ENCODE measurements around the gene TANGO6.
"Not testable (repeated sequence)": the region's sequence is repeated elsewhere in the genome, so short reads cannot be mapped to it uniquely, and the experiment has no call there.

The TANGO6 gene

DNA sequence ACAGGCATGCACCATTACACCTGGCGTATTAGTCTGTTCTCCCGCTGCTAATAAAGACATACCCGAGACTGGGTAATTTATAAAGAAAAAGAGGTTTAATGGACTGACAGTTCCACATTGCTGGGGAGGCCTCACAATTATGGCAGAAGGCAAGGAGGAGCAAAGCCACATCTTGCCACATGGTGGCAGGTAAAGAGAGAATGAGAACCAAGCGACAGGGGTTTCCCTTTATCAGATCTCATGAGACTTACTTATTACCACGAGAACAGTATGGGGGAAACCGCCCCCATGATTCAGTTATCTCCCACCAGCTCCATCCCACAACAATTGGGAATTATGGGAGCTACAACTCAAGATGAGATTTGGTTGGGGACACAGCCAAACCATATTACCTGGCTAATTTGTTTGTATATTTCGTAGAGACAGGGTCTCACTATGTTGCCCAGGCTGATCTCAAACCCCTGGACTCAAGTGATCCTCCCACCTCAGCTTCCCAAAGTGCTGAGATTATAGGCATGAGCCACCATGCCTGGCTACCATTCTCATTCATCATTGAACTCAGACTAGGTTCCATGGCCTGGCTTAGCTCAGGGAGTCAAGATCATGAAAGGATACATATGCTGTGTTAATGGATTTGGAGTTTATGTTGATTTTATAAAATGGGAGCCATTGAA, 147.0 kb downstream of the TANGO6 start:
- H3K27ac ChIP-seq (ENCODE audit: low read length), result not testable (repeated sequence)

DNA sequence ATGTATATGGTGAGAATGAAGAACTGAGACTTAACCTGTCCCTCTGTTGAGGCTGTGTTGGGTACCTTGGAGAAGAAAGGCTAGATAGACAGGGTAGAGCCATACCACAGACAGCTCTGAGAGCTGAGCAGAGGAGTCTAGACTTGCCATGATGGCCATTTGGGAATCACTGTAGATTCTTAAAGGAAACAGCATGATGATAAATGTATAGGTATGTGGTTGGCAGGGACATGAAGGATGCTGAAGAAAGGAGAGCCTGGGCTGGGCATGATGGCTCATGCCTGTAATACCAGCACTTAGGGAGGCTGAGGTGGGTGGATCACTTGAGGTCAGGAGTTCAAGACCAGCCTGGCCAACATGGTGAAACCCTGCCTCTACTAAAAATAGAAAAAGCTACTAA, 147.7 kb downstream of the TANGO6 start:
- H3K36me3 ChIP-seq (ENCODE audit: insufficient read depth, low read length), result no peaks in the 10 kb centered on the region
- DNase-seq, result no peak
- no peaks in the 10 kb centered on the region for H3K4me1 ChIP-seq (ENCODE audit: insufficient read depth, low read length)
- H3K79me2 ChIP-seq (ENCODE audit: insufficient read depth, low read length), result no peaks in the 10 kb centered on the region
- no peaks in the 10 kb centered on the region for H3K9me3 ChIP-seq (ENCODE audit: insufficient read depth, low read length, severe bottlenecking)
- H3K27me3 ChIP-seq (ENCODE audit: insufficient read depth, low read length, poor library complexity), result no peaks in the 10 kb centered on the region
- H2AFZ ChIP-seq (ENCODE audit: low read depth, low read length), result no peak overlapping the region
- ATAC-seq (ENCODE audit: insufficient read depth, low read depth), result no peak
- H3K4me2 ChIP-seq (ENCODE audit: insufficient read depth, low read length), result no peak overlapping the region
- no peak overlapping the region for H3K9ac ChIP-seq (ENCODE audit: low read depth, low read length)
- TF ChIP-seq, protein P1, sequence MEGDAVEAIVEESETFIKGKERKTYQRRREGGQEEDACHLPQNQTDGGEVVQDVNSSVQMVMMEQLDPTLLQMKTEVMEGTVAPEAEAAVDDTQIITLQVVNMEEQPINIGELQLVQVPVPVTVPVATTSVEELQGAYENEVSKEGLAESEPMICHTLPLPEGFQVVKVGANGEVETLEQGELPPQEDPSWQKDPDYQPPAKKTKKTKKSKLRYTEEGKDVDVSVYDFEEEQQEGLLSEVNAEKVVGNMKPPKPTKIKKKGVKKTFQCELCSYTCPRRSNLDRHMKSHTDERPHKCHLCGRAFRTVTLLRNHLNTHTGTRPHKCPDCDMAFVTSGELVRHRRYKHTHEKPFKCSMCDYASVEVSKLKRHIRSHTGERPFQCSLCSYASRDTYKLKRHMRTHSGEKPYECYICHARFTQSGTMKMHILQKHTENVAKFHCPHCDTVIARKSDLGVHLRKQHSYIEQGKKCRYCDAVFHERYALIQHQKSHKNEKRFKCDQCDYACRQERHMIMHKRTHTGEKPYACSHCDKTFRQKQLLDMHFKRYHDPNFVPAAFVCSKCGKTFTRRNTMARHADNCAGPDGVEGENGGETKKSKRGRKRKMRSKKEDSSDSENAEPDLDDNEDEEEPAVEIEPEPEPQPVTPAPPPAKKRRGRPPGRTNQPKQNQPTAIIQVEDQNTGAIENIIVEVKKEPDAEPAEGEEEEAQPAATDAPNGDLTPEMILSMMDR (IDR thresholded peaks at IDR 0.05; ENCODE audit: borderline replicate concordance, extremely low read depth, low read length, poor library complexity, severe bottlenecking), result no peak
- TF ChIP-seq EZH2 (IDR thresholded peaks at IDR 0.05; ENCODE audit: borderline replicate concordance, low read depth, low read length, severe bottlenecking), result no peak
- H3K27ac ChIP-seq (ENCODE audit: low read length), result no peak overlapping the region
- no peak overlapping the region for H3K4me3 ChIP-seq (ENCODE audit: low read depth in 1 of 2, low read length in 2 of 2)
- no peaks in the 10 kb centered on the region for H4K20me1 ChIP-seq (ENCODE audit: insufficient read depth, low read length)

More for the DNA sequence above, 147.0 kb downstream of the TANGO6 start:
- not testable (repeated sequence) for H3K9ac ChIP-seq (ENCODE audit: low read depth, low read length); ATAC-seq (ENCODE audit: insufficient read depth, low read depth); H3K4me2 ChIP-seq (ENCODE audit: insufficient read depth, low read length); H3K36me3 ChIP-seq (ENCODE audit: insufficient read depth, low read length); H3K9me3 ChIP-seq (ENCODE audit: insufficient read depth, low read length, severe bottlenecking); H3K79me2 ChIP-seq (ENCODE audit: insufficient read depth, low read length); H2AFZ ChIP-seq (ENCODE audit: low read depth, low read length); H3K4me3 ChIP-seq (ENCODE audit: low read depth in 1 of 2, low read length in 2 of 2); DNase-seq; H3K27me3 ChIP-seq (ENCODE audit: insufficient read depth, low read length, poor library complexity); H4K20me1 ChIP-seq (ENCODE audit: insufficient read depth, low read length); H3K4me1 ChIP-seq (ENCODE audit: insufficient read depth, low read length)
- TF ChIP-seq, protein P1 (IDR thresholded peaks at IDR 0.05; ENCODE audit: borderline replicate concordance, extremely low read depth, low read length, poor library complexity, severe bottlenecking), result peak; percentile 28

DNA sequence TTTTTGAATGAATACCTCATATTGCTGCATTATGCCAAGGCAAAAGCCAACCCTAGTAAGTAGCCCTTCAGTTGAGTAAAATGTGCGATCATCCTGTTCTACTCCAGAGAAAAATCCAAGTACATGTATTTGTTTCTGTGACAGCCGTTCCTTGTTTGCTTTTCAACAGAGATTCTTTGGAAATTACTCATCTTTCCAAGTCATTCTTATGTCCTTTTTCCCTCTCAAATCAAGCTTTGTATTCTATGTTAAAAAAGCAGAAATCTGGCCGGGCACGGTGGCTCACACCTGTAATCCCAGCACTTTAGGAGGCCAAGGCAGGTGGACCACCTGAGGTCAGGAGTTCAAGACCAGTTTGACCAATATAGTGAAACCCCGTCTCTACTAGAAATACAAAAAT, 149.2 kb downstream of the TANGO6 start:
- Histone ChIP-seq H3K4me3 (ENCODE audit: low read depth in 1 of 2, low read length in 2 of 2) (no peak overlapping the region), H4K20me1 (ENCODE audit: insufficient read depth, low read length) (no peaks in the 10 kb centered on the region), H3K9ac (ENCODE audit: low read depth, low read length) (no peak overlapping the region), H3K4me2 (ENCODE audit: insufficient read depth, low read length) (no peak overlapping the region), H2AFZ (ENCODE audit: low read depth, low read length) (no peak overlapping the region), H3K9me3 (ENCODE audit: insufficient read depth, low read length, severe bottlenecking) (no peaks in the 10 kb centered on the region), H3K79me2 (ENCODE audit: insufficient read depth, low read length) (no peaks in the 10 kb centered on the region), H3K27me3 (ENCODE audit: insufficient read depth, low read length, poor library complexity) (no peaks in the 10 kb centered on the region), H3K4me1 (ENCODE audit: insufficient read depth, low read length) (no peaks in the 10 kb centered on the region), H3K27ac (ENCODE audit: low read length) (no peak overlapping the region), H3K36me3 (ENCODE audit: insufficient read depth, low read length) (peaks cover 5% of the 10 kb centered on the region; the same call in 1 of the 2 replicates)
- no peak for TF ChIP-seq EZH2 (IDR thresholded peaks at IDR 0.05; ENCODE audit: borderline replicate concordance, low read depth, low read length, severe bottlenecking)
- TF ChIP-seq, protein P1 (IDR thresholded peaks at IDR 0.05; ENCODE audit: borderline replicate concordance, extremely low read depth, low read length, poor library complexity, severe bottlenecking), result no peak
- ATAC-seq (ENCODE audit: insufficient read depth, low read depth) (no peak), DNase-seq (no peak)

Data from DND-41 (cell line).